PC-3 (cell line): ENCODE measurements around the gene B3GAT1. TPM values are rescaled to one million over a fixed set of nuclear protein-coding genes. Genes with fewer than 3 reads are reported as not detected.
"Not testable (repeated sequence)": the region's sequence is repeated elsewhere in the genome, so short reads cannot be mapped to it uniquely, and the experiment has no call there.

Experiments
- ATAC-seq: fragments of 200-7000 bp; cut with Tn5 transposase; 2 replicates; pipeline ENCODE4 v1.9.1; 2020; ENCODE audit warnings: mild to moderate bottlenecking, moderate library complexity
- BruUV-seq: library from RNA; stranded (reverse); fragments of 400-500 nt; replicated peaks from 2 replicates; lab custom pipeline; 2021; lab: Mats Ljungman, UMichigan
- CTCF ChIA-PET: fragments of 300-600 bp; sonication (Branson Sonifier 250); formaldehyde crosslinking; loops from one replicate; lab custom pipeline; 2022; ENCODE audit warnings: antibody characterized with exemption; lab: Charles Lee
- POLR2A ChIA-PET: fragments of 300-600 bp; sonication (Branson Sonifier 250); formaldehyde crosslinking; loops from one replicate; lab custom pipeline; 2022; ENCODE audit warnings: antibody characterized with exemption; ENCODE audit not compliant: unreplicated experiment; lab: Charles Lee
- DNase-seq: peaks from one replicate; pipeline ENCODE4 v3.0.0-alpha.2; 2015
- H2AFZ ChIP-seq: fragments of 300-600 bp; sonication (generic); 2 replicates; pipeline ENCODE4 v1.6.0; 2016; ENCODE audit warnings: antibody characterized with exemption, low read length
- H3F3A ChIP-seq: fragments of 300-600 bp; sonication (generic); one replicate; pipeline ENCODE4 v1.6.0; 2017; ENCODE audit warnings: antibody characterized with exemption, low read length, control low read depth, mild to moderate bottlenecking; ENCODE audit not compliant: unreplicated experiment
- H3K27ac ChIP-seq: fragments of 300-600 bp; sonication (generic); 2 replicates; pipeline ENCODE4 v1.5.1; 2016; ENCODE audit warnings: mild to moderate bottlenecking, low read length
- H3K27me3 ChIP-seq: fragments of 300-600 bp; sonication (generic); 2 replicates; pipeline ENCODE4 v1.6.1; 2016; ENCODE audit warnings: low read length, mixed read lengths
- H3K36me3 ChIP-seq: fragments of 300-600 bp; sonication (generic); 2 replicates; pipeline ENCODE4 v1.6.1; 2016; ENCODE audit warnings: low read depth, mixed run types, low read length, mixed read lengths
- H3K4me1 ChIP-seq: fragments of 300-600 bp; sonication (generic); 2 replicates; pipeline ENCODE4 v1.5.1; 2016; ENCODE audit warnings: low read length; ENCODE audit not compliant: insufficient read depth
- H3K4me2 ChIP-seq: fragments of 300-600 bp; sonication (generic); 2 replicates; pipeline ENCODE4 v1.6.0; 2016; ENCODE audit warnings: low read length
- H3K4me3 ChIP-seq: fragments of 300-600 bp; sonication (generic); 2 replicates; pipeline ENCODE4 v1.5.1; 2016; ENCODE audit warnings: mild to moderate bottlenecking, low read length, mixed read lengths
- H3K79me2 ChIP-seq: fragments of 300-600 bp; sonication (generic); 2 replicates; pipeline ENCODE4 v1.6.1; 2017; ENCODE audit warnings: low read length, mixed read lengths
- H3K9ac ChIP-seq: fragments of 300-600 bp; sonication (generic); 2 replicates; pipeline ENCODE4 v1.6.0; 2016; ENCODE audit warnings: mild to moderate bottlenecking, low read length
- H3K9me2 ChIP-seq: fragments of 300-600 bp; sonication (generic); replicated peaks from 2 replicates; pipeline ENCODE4 v1.6.1; 2016; ENCODE audit warnings: mixed run types, low read length, mixed read lengths
- H3K9me3 ChIP-seq: fragments of 300-600 bp; sonication (generic); 2 replicates; pipeline ENCODE4 v1.6.1; 2016; ENCODE audit warnings: low read length, mixed read lengths
- H4K20me1 ChIP-seq: fragments of 300-600 bp; sonication (generic); 2 replicates; pipeline ENCODE4 v1.6.1; 2016; ENCODE audit warnings: low read length, mixed read lengths
- EZH2 ChIP-seq: fragments of 300-600 bp; sonication (generic); IDR thresholded peaks from one replicate; pipeline ENCODE4 v1.6.1; 2017; ENCODE audit warnings: antibody characterized with exemption, mild to moderate bottlenecking, low read length; ENCODE audit not compliant: unreplicated experiment
- EZH2phosphoT487 ChIP-seq: fragments of 300-600 bp; sonication (generic); IDR thresholded peaks from 2 replicates; pipeline ENCODE4 v1.6.1; 2018; ENCODE audit warnings: mild to moderate bottlenecking, antibody characterized with exemption, low read length, borderline replicate concordance
- intact Hi-C: fragments of 100-400 bp; cut with micrococcal nuclease; formaldehyde crosslinking; loops from 2 replicates; pipeline ENCODE4 v1.9.0; 2023
- total RNA-seq: library from RNA; depleted of rRNA; stranded (reverse); fragments of >200 nt; gene quantifications from 2 replicates; pipeline ENCODE4 v1.2.3, GENCODE V29; 2014
- TF ChIP-seq, protein P1 (sequence below): fragments of 300-600 bp; sonication (generic); conservative IDR thresholded peaks from 2 replicates; pipeline ENCODE4 v1.5.1; 2017; ENCODE audit warnings: antibody characterized with exemption, low read depth, mild to moderate bottlenecking, low read length

The B3GAT1 gene
- total RNA-seq, 1 experiment from 2014 or later, result not detected

DNA sequence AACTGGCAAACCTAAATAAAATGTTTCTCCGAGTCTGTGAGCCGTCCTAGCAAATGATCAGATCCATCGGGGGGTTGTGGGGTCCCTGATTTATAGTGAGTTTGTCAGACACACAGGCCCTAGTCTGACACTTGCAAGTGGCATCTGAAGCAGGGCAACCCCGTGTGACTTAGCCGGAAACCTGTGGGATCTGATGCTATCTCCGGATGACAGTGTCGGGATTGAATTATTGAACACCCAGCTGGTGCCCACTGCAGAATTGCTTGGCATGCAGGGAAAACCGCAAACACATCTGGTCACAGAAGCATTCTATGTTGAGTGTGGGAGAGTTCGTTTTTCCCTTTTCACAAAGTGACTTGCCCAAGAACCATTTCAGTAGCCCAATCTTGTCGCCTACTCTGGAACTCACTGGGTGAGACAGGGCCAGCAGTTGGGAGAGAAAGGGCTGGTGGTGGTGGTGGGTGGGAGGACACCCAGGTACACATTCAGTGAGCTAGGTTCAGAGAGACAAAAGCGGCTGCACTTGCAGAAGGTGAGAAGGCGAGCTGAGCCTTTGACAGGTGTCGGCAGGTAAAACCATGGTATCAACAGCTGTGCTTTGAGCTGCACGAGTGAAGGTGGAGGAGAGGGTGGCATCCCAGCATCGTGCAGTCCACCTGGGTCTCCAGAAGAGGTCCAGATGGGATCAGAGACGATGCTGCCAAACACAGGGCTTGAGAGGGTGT lies 33.7 kb upstream of the B3GAT1 start:
- CTCF ChIA-PET, result no interaction called here
- Histone ChIP-seq H3K9me2 (no peaks in the 10 kb centered on the region), H3K27me3 (peaks cover 4% of the 10 kb centered on the region; the same call in 1 of the 2 replicates), H3K4me1 (no peaks in the 10 kb centered on the region), H2AFZ (no peak overlapping the region), H3K36me3 (no peaks in the 10 kb centered on the region), H3F3A (no peaks in the 10 kb centered on the region), H3K4me2 (no peak overlapping the region), H3K9ac (no peak overlapping the region), H3K9me3 (0 out of 2 replicates have a peak, but pooled peaks cover 5% of the 10 kb centered on the region), H3K79me2 (no peaks in the 10 kb centered on the region), H3K4me3 (no peak overlapping the region), H3K27ac (no peak overlapping the region), H4K20me1 (no peaks in the 10 kb centered on the region)
- TF ChIP-seq EZH2phosphoT487, result no peak
- TF ChIP-seq, protein P1, sequence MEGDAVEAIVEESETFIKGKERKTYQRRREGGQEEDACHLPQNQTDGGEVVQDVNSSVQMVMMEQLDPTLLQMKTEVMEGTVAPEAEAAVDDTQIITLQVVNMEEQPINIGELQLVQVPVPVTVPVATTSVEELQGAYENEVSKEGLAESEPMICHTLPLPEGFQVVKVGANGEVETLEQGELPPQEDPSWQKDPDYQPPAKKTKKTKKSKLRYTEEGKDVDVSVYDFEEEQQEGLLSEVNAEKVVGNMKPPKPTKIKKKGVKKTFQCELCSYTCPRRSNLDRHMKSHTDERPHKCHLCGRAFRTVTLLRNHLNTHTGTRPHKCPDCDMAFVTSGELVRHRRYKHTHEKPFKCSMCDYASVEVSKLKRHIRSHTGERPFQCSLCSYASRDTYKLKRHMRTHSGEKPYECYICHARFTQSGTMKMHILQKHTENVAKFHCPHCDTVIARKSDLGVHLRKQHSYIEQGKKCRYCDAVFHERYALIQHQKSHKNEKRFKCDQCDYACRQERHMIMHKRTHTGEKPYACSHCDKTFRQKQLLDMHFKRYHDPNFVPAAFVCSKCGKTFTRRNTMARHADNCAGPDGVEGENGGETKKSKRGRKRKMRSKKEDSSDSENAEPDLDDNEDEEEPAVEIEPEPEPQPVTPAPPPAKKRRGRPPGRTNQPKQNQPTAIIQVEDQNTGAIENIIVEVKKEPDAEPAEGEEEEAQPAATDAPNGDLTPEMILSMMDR, result no peak
- no peak for TF ChIP-seq EZH2
- no peak for ATAC-seq
- no peak for DNase-seq
- BruUV-seq, result no TSS peak
- intact Hi-C loops, result no loop called here
- POLR2A ChIA-PET, result no interaction called here

DNA sequence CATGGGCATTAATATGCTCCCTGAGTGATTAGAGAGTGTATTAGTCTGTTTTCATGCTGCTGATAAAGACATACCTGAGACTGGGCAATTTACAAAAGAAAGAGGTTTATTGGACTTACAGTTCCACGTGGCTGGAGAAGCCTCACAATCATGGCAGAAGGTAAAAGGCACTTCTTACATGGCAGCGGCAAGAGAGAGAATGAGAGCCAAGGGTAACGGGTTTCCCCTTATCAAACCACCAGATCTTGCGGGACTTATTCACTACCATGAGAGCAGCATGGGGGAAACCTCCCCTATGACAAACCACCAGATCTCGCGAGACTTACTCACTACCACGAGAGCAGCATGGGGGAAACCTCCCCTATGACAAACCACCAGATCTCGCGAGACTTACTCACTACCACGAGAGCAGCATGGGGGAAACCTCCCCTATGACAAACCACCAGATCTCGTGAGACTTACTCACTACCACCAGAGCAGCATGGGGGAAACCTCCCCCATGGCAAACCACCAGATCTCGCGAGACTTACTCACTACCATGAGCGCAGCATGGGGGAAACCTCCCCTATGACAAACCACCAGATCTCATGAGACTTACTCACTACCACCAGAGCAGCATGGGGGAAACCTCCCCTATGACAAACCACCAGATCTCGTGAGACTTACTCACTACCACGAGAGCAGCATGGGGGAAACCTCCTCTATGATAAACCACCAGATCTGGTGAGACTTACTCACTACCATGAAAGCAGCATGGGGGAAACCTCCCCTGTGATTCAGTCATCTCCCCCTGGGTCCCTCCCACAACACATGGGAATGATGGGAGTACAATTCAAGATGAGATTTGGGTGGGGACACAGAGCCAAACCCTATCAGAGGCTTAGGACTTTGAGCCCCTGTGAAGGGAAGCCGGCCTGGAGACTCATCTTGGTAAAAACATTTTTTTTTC lies 32.4 kb upstream of the B3GAT1 start:
- intact Hi-C loops, POLR2A ChIA-PET, H3K9me3 ChIP-seq, H3K9me2 ChIP-seq, H3K4me1 ChIP-seq, DNase-seq, H3K4me3 ChIP-seq, H3K27ac ChIP-seq, H4K20me1 ChIP-seq, H3F3A ChIP-seq, H3K79me2 ChIP-seq, H3K36me3 ChIP-seq, H3K4me2 ChIP-seq, H3K27me3 ChIP-seq, H3K9ac ChIP-seq, CTCF ChIA-PET, BruUV-seq, H2AFZ ChIP-seq, ATAC-seq: not testable (repeated sequence)

DNA sequence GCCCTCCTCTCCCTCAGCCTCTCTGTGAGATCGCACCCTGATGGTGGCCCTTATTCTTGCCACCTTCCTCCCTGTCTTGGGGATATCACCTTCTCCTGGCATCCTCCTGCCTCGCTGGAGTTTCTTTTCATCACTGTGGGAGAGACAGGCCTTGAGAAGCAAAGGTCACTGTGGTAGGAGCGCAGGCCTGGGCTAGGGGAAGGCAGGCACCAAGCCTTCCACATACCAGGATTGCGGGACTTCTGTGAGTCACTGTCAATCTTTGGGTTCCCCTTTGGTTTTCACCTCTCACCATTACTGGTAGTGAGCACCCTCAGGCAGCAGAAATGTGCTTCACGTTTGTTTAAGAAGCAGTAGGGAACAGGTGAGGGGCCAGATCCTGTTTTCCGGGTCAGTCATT lies 31.2 kb upstream of the B3GAT1 start:
- no peak overlapping the region for H2AFZ ChIP-seq
- H3K4me3 ChIP-seq, result no peak overlapping the region
- H3K27ac ChIP-seq, result no peak overlapping the region
- TF ChIP-seq EZH2 (no peak), EZH2phosphoT487 (no peak)
- TF ChIP-seq, protein P1, result no peak
- no peaks in the 10 kb centered on the region for H3F3A ChIP-seq
- H3K4me1 ChIP-seq, result no peaks in the 10 kb centered on the region
- H4K20me1 ChIP-seq, result no peaks in the 10 kb centered on the region
- no peak overlapping the region for H3K4me2 ChIP-seq
- ChIA-PET CTCF (no interaction called here), POLR2A (no interaction called here)
- H3K79me2 ChIP-seq, result no peaks in the 10 kb centered on the region
- no peaks in the 10 kb centered on the region for H3K36me3 ChIP-seq
- no peaks in the 10 kb centered on the region for H3K9me3 ChIP-seq
- intact Hi-C loops, result no loop called here
- H3K9ac ChIP-seq, result no peak overlapping the region
- DNase-seq, result no peak
- no TSS peak for BruUV-seq
- no peak for ATAC-seq
- peaks cover 4% of the 10 kb centered on the region; the same call in 1 of the 2 replicates for H3K27me3 ChIP-seq
- H3K9me2 ChIP-seq, result no peaks in the 10 kb centered on the region
